ENCODE measurements around the gene TMCO1.

DNA sequence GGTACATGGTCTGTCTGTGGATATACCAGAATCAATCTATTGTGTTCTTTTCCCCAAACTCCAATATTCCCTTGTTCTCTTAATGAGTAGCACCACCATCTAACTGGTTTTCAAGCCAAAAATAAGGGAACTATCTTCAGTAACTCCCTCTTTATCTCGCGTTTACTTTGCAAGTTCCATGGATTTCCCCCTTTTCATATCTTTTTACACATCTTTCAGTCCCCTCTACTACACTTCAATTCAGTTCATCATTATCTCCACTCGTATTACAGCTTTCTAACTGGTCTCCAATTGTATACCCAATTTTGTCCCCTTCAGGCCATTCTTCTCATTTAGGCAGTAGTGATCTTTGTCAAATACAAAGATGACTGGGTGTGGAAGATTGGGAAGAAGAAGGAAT, 4.1 kb upstream of the TMCO1 start:
- TF ChIP-seq POLR2A (IDR thresholded peaks at IDR 0.05) = no peak
- no peak for TF ChIP-seq CTCF (IDR thresholded peaks at IDR 0.05)
- TF ChIP-seq EP300 (IDR thresholded peaks at IDR 0.05) = no peak
